HG02763 (cell line): ENCODE data around the gene ADORA2A.

Experiments
- ATAC-seq: cut with Tn5 transposase; IDR thresholded peaks from one replicate; pipeline ENCODE4 v1.9.1; 2021; ENCODE audit warnings: mild to moderate bottlenecking, moderate library complexity; ENCODE audit not compliant: unreplicated experiment

ADORA2A gene

DNA sequence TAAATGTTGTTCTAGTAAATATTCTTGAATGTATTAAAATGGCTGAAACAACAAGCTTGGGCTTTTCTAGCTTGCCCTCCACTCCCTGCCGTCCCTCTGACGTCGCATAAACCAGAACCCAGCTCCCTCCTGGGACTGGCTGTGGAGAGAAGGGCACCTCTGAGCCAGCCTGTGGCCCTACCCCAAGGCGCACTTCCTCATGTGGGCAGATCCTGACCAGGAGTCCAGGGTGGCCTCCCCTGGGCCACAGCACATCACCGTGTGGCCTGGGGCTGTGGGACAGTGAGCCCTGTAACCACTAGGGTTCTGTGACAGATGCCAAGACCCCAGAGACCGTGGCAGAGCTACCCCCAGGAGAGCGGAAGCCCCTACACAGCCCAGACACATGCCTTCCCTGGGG lies 10.2 kb upstream of the ADORA2A start:
- ATAC-seq = no peak

GRCh38 chr22:24417901-24418641 lies 9.3 kb upstream of the ADORA2A start:
- ATAC-seq = no peak

DNA sequence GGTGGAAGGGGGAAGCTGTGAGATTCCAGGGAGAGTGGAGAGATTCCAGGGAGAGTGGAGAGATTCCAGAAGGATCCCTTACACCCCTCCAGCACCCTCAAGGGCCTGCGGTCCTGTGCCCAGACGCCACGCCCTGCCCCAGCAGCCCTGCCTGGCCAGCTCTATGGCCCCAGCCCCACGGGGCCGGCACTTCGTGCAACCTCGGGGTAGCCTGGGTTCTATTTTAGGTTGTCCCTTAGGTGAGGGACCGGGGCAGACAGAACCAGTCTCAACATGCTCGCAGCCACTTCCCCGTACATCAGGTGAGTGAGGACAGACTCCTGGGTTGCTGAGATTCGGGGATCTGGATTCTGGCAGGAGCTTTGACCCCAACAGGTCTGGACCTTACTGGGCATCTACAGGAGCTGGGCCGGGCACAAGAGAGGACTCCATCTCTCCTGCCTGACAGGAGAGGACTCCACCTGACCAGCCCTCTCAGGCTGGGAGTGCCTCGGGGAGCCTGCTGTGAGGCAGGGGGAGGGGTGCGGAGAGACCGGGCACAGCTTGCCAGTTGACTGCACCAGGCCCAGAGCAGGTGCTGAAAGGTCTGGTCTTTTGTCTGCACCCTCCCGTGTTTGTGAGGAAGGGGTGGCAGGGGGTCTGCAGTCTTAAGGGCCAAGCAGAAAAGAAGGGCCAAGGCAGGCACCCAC lies 8.5 kb upstream of the ADORA2A start:
- ATAC-seq = no peak

DNA sequence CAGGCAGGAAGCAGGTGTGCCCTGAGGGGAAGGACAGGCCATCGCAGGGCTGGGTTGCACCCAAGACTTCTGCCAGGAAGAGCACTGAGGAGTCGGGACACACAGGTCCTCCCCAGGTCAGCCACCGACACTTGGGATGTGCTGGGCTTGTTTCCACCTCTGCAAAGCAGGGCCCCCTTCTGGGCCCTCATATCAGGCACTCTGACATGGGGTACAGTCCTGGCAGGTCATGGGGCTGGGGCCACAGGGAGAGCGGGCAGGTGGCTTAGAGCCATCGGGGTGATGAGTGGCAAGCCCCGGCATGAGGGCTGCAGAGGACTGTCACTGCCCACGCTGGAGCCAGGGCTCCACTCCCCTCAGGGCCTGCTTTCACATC lies 7.9 kb upstream of the ADORA2A start:
- ATAC-seq = no peak

DNA sequence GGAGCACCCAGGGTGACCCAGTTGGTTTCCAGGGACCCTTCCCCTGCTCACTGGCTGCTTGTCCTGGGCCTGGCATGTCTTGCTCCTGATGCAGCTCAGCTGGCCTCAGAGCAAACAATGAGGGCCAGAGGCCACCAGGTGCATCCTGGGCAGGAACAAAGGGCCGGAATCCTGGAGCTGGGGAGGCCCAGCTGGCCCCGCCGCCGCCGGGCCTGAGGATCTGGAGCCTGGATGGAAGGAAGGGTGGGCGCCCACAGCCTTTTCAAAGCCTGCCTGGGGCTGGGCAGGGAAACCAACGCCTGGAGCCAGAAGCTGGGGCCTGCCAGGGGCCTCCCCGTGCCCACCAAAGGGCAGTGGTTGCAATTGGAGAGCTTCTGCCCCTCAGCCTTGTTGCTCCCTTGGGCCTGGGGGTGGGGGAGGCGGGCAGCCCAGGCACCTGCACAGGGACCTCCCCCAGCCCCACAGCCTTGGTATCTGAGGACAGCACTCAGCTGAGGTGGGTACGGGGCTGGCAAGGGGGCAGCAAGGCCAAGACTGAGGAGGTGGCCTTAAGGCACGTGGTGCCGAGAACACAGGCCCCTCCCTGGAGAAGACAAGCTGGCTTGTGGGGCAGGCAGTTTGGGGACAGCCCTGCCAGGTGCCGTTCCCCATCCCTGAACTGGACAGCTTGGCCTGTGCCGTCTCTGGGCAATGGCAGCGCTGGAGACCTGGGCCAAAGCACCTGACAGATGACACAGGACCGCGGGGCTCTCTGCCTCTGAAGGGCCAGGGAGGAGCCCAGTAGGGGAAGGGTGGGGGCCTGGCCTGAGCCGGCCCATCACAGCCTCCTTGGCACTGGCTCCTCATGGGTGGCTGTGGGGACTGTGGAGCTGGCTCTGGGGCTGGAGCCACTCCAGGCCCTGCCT lies 7.1 kb upstream of the ADORA2A start:
- no peak for ATAC-seq

DNA sequence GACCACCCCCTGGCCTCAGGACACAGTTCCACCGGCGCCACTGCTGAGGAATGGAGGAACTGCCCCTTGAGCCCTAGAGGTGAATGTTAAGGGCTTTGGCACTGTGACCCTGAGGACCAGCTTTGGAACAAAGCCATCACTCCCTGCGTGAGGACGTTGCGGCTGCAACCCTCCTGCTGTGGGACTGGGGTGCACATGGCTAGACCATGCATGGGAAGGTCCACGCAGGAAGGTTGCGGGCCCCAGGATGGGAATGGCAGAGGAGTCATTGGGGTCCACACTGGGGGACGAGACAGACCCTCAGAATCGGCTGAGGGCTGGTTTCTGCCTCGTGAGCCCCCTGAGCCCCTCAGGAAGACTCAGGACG lies 6.4 kb upstream of the ADORA2A start:
- no peak for ATAC-seq

- ATAC-seq = no peak
Observed at GRCh38 chr22:24421428-24421931, 5.9 kb upstream of the ADORA2A start.

GRCh38 chr22:24422102-24422665 lies 5.2 kb upstream of the ADORA2A start:
- ATAC-seq = no peak

DNA sequence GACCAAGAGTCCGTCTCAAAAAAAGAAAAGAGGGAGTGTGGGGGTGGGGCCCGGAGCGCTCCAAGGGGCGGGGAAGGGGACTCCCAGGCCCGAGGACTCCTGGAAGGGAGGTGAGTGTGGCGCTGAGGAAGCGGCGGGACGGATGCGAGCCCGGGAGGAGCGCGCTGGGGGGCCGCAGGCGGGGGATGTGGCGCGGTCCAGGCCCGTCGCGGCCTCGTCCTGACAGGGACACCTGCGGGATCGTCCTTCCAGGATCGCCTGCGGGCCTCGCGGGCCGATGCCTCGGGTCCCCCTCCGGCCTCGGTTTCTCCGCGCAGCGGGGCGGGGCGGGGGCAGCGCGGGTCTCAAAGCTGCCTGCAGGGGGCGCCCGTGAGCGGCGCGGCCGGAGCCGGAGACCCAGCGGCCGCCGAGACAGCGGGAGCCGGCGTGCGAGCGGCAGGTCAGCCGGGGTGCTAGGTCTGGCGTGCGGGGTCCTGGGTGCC lies 3.8 kb upstream of the ADORA2A start:
- no peak for ATAC-seq

- no peak for ATAC-seq
Observed at GRCh38 chr22:24424001-24424900, 3.1 kb upstream of the ADORA2A start.

DNA sequence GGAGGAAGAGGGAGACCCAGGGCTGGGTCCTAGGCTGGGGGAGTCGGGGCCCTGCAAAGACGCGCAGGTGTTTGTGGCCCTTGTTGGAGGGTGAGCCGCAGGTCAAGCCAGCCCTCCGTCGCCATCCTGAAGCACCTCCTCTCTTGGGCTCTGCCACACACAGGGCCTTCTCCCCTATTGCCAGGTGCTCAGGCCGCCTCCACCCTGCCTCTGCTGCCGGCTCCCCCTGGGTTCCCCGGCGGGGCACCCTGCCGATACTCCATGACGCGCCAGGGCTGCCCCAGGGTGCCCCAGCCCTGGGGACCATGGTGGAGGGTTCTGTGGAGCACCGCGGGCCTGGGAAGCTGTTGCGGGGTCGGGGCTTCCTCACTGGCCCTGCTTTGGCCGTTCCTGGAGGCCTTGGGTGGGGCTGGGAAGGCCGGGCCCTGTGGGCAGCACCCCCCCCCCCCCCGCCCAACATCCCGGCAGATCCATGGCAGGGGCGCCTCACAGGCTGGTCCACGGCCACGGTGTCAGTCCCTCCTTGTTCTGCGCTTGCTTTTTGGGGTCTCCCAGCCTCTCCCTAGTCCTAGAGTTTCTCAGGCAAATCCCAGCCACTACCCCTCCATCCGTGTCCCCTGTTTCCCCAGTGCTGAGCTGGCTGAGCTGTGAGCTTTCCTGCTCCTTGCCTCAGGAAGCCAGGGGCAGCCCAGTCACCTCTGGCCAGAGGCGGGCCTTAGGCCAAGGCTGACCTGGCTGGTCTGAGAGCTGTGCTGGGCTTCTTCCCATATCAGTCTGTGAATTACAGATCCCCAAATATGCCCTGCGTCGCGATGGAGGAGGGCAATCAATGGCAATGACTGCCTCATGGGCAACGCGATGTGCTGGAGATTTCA lies 2.3 kb upstream of the ADORA2A start:
- ATAC-seq = no peak

- ATAC-seq = no peak
Observed at GRCh38 chr22:24426436-24426835, 963 bp upstream of the ADORA2A start.

DNA sequence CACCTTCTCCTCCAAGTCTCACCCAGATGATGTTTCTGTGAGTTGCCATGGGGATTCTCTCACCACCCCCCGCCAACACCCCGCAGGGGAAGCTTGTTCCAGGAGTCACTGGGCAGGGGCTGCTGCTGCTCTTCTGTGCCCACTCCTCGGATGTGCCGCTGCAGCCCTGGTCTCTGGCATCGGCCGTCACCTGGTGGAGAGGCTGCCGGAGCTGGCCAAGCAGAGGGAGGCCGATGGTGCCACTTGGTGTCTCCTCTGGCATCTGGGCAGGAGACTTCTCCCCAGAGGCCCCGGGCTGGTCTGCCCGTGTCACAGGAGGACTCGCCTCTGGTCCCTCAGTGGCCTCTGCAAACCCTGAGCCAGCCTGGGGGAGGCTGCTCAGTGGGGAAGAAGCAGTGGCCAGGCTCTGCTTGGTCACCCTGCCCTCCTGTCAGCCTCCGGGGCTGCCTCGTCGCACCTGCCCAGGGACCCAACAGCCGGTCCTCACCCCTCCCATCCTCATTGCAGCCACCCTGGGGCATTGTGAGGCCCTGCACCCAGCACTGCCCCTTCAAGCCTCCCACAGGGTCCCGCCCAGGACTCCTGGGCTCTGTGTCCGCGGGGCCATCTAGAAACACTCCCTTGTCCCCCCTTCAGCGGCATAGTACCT lies 424 bp upstream of the ADORA2A start:
- no peak for ATAC-seq

DNA sequence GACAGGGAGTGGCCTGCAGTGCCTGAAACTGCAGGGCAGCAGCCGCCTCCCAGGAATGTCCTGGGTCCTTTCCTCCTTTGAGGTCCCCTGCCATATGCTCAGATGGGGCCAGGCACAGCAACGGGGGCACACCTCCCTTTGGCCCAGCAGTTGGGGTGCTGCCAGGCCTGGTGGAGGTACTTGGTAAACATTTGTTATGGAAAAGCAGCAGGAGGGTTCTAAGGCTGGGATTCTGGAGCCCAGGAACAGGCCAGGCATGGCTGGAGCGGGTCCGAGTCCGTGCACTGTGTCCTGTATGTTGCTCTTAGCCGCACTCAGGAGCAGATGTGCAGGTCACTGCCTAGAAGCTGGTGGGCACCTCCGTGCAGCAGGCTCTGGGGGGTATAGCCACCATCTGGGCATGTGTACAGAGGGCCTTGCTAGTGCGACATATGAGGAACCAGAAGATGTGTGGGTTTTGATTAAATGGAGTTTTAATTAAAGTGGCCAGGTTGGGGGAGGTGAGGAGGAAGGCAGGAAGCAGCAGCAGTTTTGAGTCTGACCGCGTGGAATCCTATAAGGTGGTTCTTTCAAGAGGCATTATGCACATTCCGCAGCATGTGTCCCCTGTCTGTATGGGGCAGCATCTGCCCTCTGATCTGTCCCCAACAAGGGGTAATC lies 1.5 kb downstream of the ADORA2A start:
- ATAC-seq = no peak

DNA sequence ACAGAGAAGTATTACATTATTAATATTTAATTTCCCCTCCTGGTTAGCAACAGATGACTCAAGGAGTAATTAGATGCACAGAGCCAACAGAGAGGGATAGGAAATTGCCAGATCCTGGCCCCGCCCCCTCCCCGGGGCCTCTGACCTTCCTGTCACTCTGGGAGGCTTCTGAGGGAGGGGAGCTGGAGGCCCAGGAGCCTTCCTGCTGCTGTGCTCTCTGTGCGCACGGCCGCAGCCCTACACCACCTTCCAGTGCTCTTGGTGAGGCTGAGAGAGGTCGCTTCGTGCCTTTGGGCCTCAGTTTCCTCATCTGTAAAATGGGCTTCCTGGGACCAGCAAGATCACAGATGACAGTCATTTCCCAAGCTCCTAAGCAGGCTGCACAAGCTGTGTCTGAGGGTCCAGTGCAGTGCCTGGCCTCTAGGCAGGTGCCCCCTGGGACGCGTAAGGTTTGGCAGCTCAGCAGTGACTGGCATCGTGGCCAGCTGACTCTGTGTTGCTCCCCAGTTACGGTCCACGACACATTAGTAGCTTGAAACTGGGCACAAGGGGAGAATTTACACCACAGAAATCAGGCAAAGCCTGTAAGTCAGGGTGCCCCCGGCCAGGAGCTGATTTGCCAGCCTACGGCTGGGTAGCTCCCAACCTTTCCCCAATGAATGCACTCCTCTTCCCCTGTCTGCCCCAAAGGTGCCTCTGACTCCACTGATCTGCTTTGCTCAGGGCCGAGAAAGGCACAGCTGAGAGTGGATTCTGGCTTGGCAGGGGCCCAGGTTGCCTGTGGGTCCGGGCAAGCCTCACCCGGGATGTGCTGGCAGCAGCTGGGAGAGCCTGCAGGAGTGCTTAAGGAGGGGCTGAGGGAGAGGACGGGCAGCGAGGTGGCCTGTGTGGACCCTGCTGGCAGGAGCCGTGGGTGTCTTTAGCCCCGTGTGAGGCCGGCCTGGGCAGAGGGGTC lies 2.3 kb downstream of the ADORA2A start:
- no peak for ATAC-seq

DNA sequence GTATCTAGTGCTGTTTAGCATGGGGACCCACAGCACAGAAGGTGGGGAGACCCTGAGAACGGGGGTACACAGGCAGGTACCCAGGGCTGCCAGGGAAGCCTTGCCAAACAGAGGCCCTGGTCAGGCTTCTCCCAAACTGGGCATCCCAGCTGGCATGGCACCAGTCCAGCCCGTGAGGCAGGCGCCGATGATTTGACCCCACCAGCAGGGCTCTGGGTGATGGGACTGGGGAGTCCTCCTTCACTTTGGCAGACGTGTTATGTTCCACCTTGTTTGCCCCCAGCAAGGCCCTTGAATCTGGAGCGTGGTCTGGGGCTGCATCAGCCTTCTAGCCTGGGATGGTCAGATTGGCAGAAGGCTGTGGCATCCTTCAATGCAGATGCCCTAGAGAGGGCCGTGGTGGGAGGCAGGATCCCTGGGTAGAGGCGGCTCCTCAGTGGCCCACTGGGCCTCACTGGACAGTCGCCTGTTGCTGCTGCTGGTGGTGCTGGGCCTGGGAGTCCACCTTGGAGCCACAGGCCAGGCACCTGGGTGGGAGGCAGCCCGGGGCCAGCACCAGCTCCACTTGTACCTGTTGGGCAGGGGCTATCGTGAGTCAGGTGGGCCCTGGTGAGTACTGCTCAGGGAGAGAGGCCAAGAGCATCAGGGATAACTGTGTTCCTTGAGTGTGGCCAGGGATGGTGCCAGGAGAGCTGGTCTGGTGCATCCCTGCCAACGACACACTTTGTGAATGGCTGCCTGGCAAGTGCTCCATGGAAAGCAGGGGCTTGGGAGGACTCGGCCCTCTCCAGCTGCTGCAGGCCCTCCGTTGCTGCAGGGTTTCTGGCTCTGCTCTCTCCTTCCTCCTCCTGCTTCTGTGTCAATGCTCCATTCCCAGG lies 3.3 kb downstream of the ADORA2A start:
- no peak for ATAC-seq
